Retinal pigment epithelial cell (primary cell): ENCODE measurements around the gene SH3RF3.
A peak's percentile ranks its signal among the peaks of the same experiment; 100 is the strongest.

Experiments
- DNase-seq: peaks from one replicate; pipeline ENCODE4 v3.0.0-alpha.2; 2010; ENCODE audit warnings: low read depth
- H3K4me3 ChIP-seq: 2 replicates; pipeline ENCODE4 v1.5.1; 2011; ENCODE audit warnings: mild to moderate bottlenecking, low read length, control low read depth, moderate library complexity
- CTCF ChIP-seq: conservative IDR thresholded peaks from 2 replicates; pipeline ENCODE4 v1.5.1; 2011; ENCODE audit warnings: low read depth, low read length, control low read depth, inconsistent platforms

Gene SH3RF3

GRCh38 chr2:109331896-109332848, 203.2 kb downstream of the SH3RF3 start:
- no peak for DNase-seq
- no peak overlapping the region for H3K4me3 ChIP-seq

GRCh38 chr2:109332880-109333279, 203.9 kb downstream of the SH3RF3 start:
- no peak overlapping the region for H3K4me3 ChIP-seq
- no peak for TF ChIP-seq CTCF
- DNase-seq = no peak

More at GRCh38 chr2:109331896-109332848, 203.2 kb downstream of the SH3RF3 start:
- no peak for TF ChIP-seq CTCF

GRCh38 chr2:109333414-109334210, 204.6 kb downstream of the SH3RF3 start:
- TF ChIP-seq CTCF = peak; percentile 48
- no peak overlapping the region for H3K4me3 ChIP-seq
- DNase-seq = no peak

- no peak overlapping the region for H3K4me3 ChIP-seq
- no peak for TF ChIP-seq CTCF
- DNase-seq = no peak
Measured at GRCh38 chr2:109335631-109336176, 206.7 kb downstream of the SH3RF3 start.

- TF ChIP-seq CTCF = no peak
- no peak for DNase-seq
- H3K4me3 ChIP-seq = no peak overlapping the region
Measured at GRCh38 chr2:109336296-109336695, 207.3 kb downstream of the SH3RF3 start.

- no peak for DNase-seq
- no peak overlapping the region for H3K4me3 ChIP-seq
- no peak for TF ChIP-seq CTCF
Measured at GRCh38 chr2:109337221-109337620, 208.2 kb downstream of the SH3RF3 start.
